ENCODE results near the gene RPP14.

Gene RPP14

GRCh38 chr3:58322793-58323192 is 16.7 kb downstream of the RPP14 start:
- Histone ChIP-seq H4K8ac (ENCODE audit: low read depth, low read length) (no peak overlapping the region), H4K12ac (ENCODE audit: low read depth, low read length) (no peak overlapping the region), H3K23ac (ENCODE audit: low read length) (no peak overlapping the region), H3K4ac (ENCODE audit: low read depth, low read length) (no peak overlapping the region), H2BK120ac (ENCODE audit: insufficient read depth, low read length, poor library complexity) (no peak overlapping the region), H4K91ac (ENCODE audit: low read depth, low read length) (no peak overlapping the region), H2AK5ac (ENCODE audit: low read length) (no peak overlapping the region), H2BK5ac (ENCODE audit: low read depth, low read length, poor library complexity) (no peak overlapping the region), H2BK12ac (ENCODE audit: low read length) (no peak overlapping the region), H3K4me2 (ENCODE audit: low read length) (no peak overlapping the region), H3K79me2 (ENCODE audit: control insufficient read depth, insufficient read depth, low read length, poor library complexity) (no peaks in the 10 kb centered on the region), H3K18ac (ENCODE audit: low read length) (no peak overlapping the region), H3K4me3 (ENCODE audit: low read depth, low read length) (no peak overlapping the region), H3K27me3 (ENCODE audit: insufficient read depth, low read length) (no peaks in the 10 kb centered on the region), H3K9me3 (ENCODE audit: insufficient read depth, low read depth, low read length) (no peaks in the 10 kb centered on the region), H3K14ac (ENCODE audit: low read length) (no peak overlapping the region), H3K79me1 (ENCODE audit: low read length) (no peaks in the 10 kb centered on the region), H3K9ac (ENCODE audit: low read length) (no peak overlapping the region), H3K4me1 (ENCODE audit: control insufficient read depth in 1 of 2, insufficient read depth in 2 of 2, low read length in 2 of 2) (no peaks in the 10 kb centered on the region), H3K36me3 (ENCODE audit: control insufficient read depth in 1 of 2, insufficient read depth in 2 of 2, low read length in 2 of 2) (peaks cover 4 to 8% of the 10 kb centered on the region in 2 experiments), H3K27ac (ENCODE audit: low read depth, low read length) (no peak overlapping the region), H2AFZ (ENCODE audit: insufficient read depth, low read length, poor library complexity) (no peak overlapping the region)
- DNase-seq = no peak
- no CpG with 5 or more reads among the region's 1 CpG for WGBS (ENCODE audit: extremely low coverage, insufficient coverage, insufficient read length)

- no peak overlapping the region for H2BK12ac ChIP-seq (ENCODE audit: low read length)
- no peak overlapping the region for H4K12ac ChIP-seq (ENCODE audit: low read depth, low read length)
- H3K14ac ChIP-seq (ENCODE audit: low read length) = no peak overlapping the region
- no CpG with 5 or more reads among the region's 3 CpGs for WGBS (ENCODE audit: extremely low coverage, insufficient coverage, insufficient read length)
- H2AK5ac ChIP-seq (ENCODE audit: low read length) = no peak overlapping the region
- no peak overlapping the region for H3K9ac ChIP-seq (ENCODE audit: low read length)
- no peak overlapping the region for H3K4me2 ChIP-seq (ENCODE audit: low read length)
- H3K79me1 ChIP-seq (ENCODE audit: low read length) = no peaks in the 10 kb centered on the region
- no peaks in the 10 kb centered on the region for H3K79me2 ChIP-seq (ENCODE audit: control insufficient read depth, insufficient read depth, low read length, poor library complexity)
- no peak overlapping the region for H3K4ac ChIP-seq (ENCODE audit: low read depth, low read length)
- no peaks in the 10 kb centered on the region for H3K4me1 ChIP-seq (ENCODE audit: control insufficient read depth in 1 of 2, insufficient read depth in 2 of 2, low read length in 2 of 2)
- no peak overlapping the region for H2AFZ ChIP-seq (ENCODE audit: insufficient read depth, low read length, poor library complexity)
- no peak overlapping the region for H2BK5ac ChIP-seq (ENCODE audit: low read depth, low read length, poor library complexity)
- H4K91ac ChIP-seq (ENCODE audit: low read depth, low read length) = no peak overlapping the region
- no peaks in the 10 kb centered on the region for H3K27me3 ChIP-seq (ENCODE audit: insufficient read depth, low read length)
- H3K23ac ChIP-seq (ENCODE audit: low read length) = no peak overlapping the region
- no peak overlapping the region for H3K27ac ChIP-seq (ENCODE audit: low read depth, low read length)
- no peak overlapping the region for H3K18ac ChIP-seq (ENCODE audit: low read length)
- H3K36me3 ChIP-seq (ENCODE audit: control insufficient read depth in 1 of 2, insufficient read depth in 2 of 2, low read length in 2 of 2) = peaks cover 0 to 3% of the 10 kb centered on the region in 2 experiments
- no peaks in the 10 kb centered on the region for H3K9me3 ChIP-seq (ENCODE audit: insufficient read depth, low read depth, low read length)
- no peak overlapping the region for H2BK120ac ChIP-seq (ENCODE audit: insufficient read depth, low read length, poor library complexity)
- no peak overlapping the region for H4K8ac ChIP-seq (ENCODE audit: low read depth, low read length)
- no peak for DNase-seq
- no peak overlapping the region for H3K4me3 ChIP-seq (ENCODE audit: low read depth, low read length)
Observed at GRCh38 chr3:58323529-58324390, 17.7 kb downstream of the RPP14 start.

GRCh38 chr3:58324391-58325390 is 18.6 kb downstream of the RPP14 start:
- Histone ChIP-seq H3K4me2 (ENCODE audit: low read length) (no peak overlapping the region), H3K27ac (ENCODE audit: low read depth, low read length) (no peak overlapping the region), H3K14ac (ENCODE audit: low read length) (no peak overlapping the region), H3K4ac (ENCODE audit: low read depth, low read length) (no peak overlapping the region), H2AFZ (ENCODE audit: insufficient read depth, low read length, poor library complexity) (no peak overlapping the region), H3K18ac (ENCODE audit: low read length) (no peak overlapping the region), H3K4me3 (ENCODE audit: low read depth, low read length) (no peak overlapping the region), H3K9me3 (ENCODE audit: insufficient read depth, low read depth, low read length) (no peaks in the 10 kb centered on the region), H3K27me3 (ENCODE audit: insufficient read depth, low read length) (no peaks in the 10 kb centered on the region), H2BK120ac (ENCODE audit: insufficient read depth, low read length, poor library complexity) (no peak overlapping the region), H3K36me3 (ENCODE audit: control insufficient read depth in 1 of 2, insufficient read depth in 2 of 2, low read length in 2 of 2) (no peaks in the 10 kb centered on the region), H3K9ac (ENCODE audit: low read length) (no peak overlapping the region), H2BK5ac (ENCODE audit: low read depth, low read length, poor library complexity) (no peak overlapping the region), H3K23ac (ENCODE audit: low read length) (no peak overlapping the region), H3K79me2 (ENCODE audit: control insufficient read depth, insufficient read depth, low read length, poor library complexity) (no peaks in the 10 kb centered on the region), H3K79me1 (ENCODE audit: low read length) (no peaks in the 10 kb centered on the region), H4K8ac (ENCODE audit: low read depth, low read length) (no peak overlapping the region), H2AK5ac (ENCODE audit: low read length) (no peak overlapping the region), H3K4me1 (ENCODE audit: control insufficient read depth in 1 of 2, insufficient read depth in 2 of 2, low read length in 2 of 2) (no peaks in the 10 kb centered on the region), H4K12ac (ENCODE audit: low read depth, low read length) (no peak overlapping the region), H4K91ac (ENCODE audit: low read depth, low read length) (no peak overlapping the region), H2BK12ac (ENCODE audit: low read length) (no peak overlapping the region)
- WGBS (ENCODE audit: extremely low coverage, insufficient coverage, insufficient read length) = no CpG with 5 or more reads among the region's 7 CpGs
- DNase-seq = no peak

GRCh38 chr3:58325525-58325992 is 19.5 kb downstream of the RPP14 start:
- Histone ChIP-seq H3K27ac (ENCODE audit: low read depth, low read length) (no peak overlapping the region), H3K36me3 (ENCODE audit: control insufficient read depth in 1 of 2, insufficient read depth in 2 of 2, low read length in 2 of 2) (no peaks in the 10 kb centered on the region), H3K14ac (ENCODE audit: low read length) (no peak overlapping the region), H2BK120ac (ENCODE audit: insufficient read depth, low read length, poor library complexity) (no peak overlapping the region), H3K79me2 (ENCODE audit: control insufficient read depth, insufficient read depth, low read length, poor library complexity) (no peaks in the 10 kb centered on the region), H4K8ac (ENCODE audit: low read depth, low read length) (no peak overlapping the region), H3K4me1 (ENCODE audit: control insufficient read depth in 1 of 2, insufficient read depth in 2 of 2, low read length in 2 of 2) (no peaks in the 10 kb centered on the region), H3K4me3 (ENCODE audit: low read depth, low read length) (no peak overlapping the region), H4K91ac (ENCODE audit: low read depth, low read length) (no peak overlapping the region), H3K4ac (ENCODE audit: low read depth, low read length) (no peak overlapping the region), H3K9ac (ENCODE audit: low read length) (no peak overlapping the region), H4K12ac (ENCODE audit: low read depth, low read length) (no peak overlapping the region), H3K4me2 (ENCODE audit: low read length) (no peak overlapping the region), H2AFZ (ENCODE audit: insufficient read depth, low read length, poor library complexity) (no peak overlapping the region), H3K9me3 (ENCODE audit: insufficient read depth, low read depth, low read length) (no peaks in the 10 kb centered on the region), H3K23ac (ENCODE audit: low read length) (no peak overlapping the region), H3K79me1 (ENCODE audit: low read length) (no peaks in the 10 kb centered on the region), H2BK5ac (ENCODE audit: low read depth, low read length, poor library complexity) (no peak overlapping the region), H2BK12ac (ENCODE audit: low read length) (no peak overlapping the region), H3K27me3 (ENCODE audit: insufficient read depth, low read length) (no peaks in the 10 kb centered on the region), H3K18ac (ENCODE audit: low read length) (no peak overlapping the region), H2AK5ac (ENCODE audit: low read length) (no peak overlapping the region)
- peak in 1 of 2 donors; percentile 41 for DNase-seq
- WGBS (ENCODE audit: extremely low coverage, insufficient coverage, insufficient read length) = no CpG with 5 or more reads among the region's 2 CpGs
